ENCODE measurements around the gene APOC1.
"Not testable (repeated sequence)": the region's sequence is repeated elsewhere in the genome, so short reads cannot be mapped to it uniquely, and the experiment has no call there.

The APOC1 gene

DNA sequence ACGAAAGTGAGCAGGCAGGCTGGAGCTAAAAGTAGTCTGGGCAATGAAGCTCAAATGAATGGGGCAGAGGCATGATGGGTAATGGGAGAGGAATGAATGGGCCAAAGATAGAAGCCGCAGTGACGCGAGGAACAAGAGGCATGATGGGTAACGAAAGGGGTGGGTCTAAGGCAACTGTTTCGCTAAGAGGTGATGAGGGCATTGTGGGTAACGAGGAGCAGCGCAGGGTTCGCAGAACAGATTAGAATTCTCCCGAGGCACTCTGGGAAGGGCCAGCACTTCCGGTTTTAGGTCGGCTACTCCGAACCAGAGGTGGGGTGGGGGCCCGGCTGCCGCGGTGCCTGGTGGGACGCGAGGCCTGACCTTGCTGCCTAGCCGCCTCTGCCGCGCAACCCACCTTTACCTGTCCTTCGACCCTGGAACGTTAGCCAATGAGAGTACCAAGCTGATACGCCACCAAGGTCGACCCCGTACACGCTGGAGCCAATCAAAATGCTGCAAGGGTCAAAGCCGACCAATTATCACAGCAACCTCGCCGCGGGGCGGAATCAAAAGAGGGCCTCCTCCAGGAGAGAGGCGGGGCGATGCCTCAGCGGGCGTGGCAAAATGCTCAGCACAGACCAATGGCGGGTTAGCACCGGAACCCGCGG, 23.9 kb upstream of the APOC1 start:
- DNase-seq = peak; percentile 100

DNA sequence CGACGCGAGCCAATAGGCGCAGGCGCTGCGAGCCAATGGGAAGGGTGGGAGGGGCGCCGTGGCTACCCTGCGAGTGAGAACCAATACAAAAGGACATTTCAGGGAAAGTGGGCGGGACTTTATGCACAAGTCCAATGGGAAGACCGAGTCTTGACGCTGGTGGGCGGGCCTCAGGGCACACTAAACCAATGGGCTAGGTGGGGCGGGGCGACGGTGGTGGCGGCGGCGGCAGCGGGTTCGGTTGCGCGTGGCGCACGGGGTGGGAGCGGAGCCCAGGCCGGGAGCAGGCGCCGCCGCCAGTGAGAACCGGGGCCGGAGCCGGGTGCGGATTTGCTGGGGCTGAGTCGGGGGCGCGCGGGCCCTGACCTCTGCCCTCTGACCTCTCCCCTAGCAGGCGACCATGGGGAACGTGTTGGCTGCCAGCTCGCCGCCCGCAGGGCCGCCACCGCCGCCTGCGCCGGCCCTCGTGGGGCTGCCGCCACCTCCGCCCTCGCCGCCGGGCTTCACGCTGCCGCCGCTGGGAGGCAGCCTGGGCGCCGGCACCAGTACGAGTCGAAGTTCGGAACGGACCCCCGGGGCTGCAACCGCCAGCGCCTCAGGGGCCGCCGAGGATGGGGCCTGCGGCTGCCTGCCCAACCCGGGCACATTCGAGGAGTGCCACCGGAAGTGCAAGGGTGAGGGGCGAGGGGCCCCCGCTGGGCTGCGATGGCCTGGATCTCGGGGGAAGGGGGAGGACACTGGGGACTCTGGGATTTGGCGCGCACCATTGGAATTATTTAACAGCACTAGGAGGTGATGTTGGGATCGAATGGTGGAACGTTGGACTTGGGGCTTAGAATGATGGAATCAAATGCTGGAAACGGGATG, 23.2 kb upstream of the APOC1 start, which contains the start of gene TOMM40:
Gene TOMM40 (plus strand): TSS at position 239 of the 867 bp plus-strand sequence. CDS start 162 bp downstream, at position 401.
- no peak for DNase-seq

DNA sequence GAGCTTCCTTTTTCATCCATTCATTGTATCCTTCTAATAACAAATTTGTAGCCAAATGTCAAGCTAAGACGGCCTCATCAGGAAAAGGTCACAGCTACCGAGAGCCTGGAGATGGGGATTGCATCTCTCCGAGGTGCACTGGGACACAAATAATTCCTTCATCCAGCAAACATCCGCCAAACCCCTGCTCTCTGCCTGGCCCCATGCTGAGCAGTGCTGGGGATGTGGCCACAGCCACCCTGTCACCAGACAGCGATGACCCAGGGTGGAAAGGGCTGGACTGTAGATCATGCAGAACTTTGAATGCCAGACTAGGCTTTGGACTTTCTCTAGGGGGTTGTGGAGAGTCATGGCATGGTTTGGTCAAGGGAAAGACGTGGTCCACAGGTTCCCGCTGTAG, 21.5 kb upstream of the APOC1 start:
- DNase-seq = no peak

DNA sequence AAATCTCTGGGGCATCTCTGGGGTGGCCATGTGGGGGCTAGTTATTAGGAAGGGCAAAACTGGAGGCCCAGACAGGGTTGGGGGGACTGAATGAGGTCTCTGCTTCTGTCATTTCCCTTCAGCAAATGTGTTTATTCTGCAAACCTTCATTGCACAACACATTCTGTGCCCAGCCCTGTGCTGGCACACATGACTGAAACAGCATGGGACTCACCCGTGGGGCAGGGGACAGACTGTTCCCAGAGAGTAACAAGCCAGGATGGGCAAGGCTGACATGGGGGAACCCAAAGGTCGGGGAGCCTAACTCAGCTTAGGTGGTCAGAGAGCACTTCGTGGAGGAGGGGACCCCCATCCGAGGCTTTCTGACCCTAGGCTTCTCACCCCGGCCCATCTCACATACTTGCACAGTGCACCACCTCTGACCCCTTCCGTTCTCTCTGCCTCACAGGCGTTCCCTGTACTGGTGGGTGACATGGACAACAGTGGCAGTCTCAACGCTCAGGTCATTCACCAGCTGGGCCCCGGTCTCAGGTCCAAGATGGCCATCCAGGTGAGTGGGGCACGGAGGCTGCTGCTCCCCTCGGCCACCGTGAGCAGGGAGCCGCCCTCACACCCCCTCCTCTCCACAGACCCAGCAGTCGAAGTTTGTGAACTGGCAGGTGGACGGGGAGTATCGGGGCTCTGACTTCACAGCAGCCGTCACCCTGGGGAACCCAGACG, 20.9 kb upstream of the APOC1 start:
- no peak for DNase-seq

DNA sequence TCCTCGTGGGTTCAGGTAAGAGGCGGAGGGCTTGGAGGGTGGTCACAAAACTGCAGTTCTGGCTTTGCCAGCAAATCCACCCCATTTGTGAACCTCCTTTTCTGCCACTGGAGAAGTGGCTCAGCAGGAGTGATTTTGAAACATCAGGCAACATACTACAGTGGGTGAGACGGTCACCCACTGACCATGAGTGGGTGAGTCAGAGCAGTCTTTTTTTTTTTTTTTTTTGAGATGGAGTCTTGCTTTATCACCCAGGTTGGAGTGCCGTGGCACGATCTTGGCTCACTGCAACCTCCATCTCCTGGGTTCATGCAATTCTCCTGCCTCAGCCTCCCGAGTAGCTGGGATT, 20.4 kb upstream of the APOC1 start:
- DNase-seq = no peak

DNA sequence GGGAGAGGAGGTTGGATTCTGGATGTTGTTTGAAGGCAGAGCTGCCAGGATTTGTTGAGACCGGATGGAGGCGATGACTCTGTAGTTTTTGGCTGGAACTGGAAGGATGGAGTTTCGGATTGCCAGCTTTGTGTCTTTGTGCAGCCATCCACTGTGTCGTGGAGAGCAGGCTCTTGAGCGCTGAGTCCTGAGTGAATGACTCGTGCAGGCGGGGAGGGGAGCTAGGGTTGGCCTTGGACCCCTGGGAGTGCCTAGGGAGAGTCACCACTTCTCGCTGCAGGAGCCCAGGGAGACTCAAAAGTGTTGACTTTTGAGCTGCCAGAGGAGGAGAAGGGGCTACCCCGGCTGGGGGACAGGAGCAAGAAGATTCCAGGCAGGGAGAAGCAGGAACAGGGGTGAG, 19.5 kb upstream of the APOC1 start:
- DNase-seq = no peak

DNA sequence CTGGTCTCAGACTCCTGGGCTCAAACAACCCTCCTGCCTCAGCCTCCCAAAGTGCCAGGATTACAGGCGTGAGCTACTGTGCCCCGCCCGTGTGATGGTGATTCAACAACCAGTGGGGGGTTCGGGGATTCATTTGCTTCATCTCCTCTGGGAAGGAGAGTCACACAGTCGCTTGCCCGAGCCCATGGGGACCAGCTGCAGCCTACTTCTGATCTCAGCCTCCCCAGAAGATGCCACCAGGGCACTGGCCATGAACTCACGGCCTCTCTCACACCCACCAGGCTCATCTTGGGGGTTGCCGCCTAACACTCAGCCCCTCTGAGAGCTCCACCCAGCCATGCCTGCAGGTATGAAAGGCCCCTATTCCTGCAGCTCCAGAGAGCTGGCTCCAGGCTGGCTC, 16.6 kb upstream of the APOC1 start:
- DNase-seq = no peak

DNA sequence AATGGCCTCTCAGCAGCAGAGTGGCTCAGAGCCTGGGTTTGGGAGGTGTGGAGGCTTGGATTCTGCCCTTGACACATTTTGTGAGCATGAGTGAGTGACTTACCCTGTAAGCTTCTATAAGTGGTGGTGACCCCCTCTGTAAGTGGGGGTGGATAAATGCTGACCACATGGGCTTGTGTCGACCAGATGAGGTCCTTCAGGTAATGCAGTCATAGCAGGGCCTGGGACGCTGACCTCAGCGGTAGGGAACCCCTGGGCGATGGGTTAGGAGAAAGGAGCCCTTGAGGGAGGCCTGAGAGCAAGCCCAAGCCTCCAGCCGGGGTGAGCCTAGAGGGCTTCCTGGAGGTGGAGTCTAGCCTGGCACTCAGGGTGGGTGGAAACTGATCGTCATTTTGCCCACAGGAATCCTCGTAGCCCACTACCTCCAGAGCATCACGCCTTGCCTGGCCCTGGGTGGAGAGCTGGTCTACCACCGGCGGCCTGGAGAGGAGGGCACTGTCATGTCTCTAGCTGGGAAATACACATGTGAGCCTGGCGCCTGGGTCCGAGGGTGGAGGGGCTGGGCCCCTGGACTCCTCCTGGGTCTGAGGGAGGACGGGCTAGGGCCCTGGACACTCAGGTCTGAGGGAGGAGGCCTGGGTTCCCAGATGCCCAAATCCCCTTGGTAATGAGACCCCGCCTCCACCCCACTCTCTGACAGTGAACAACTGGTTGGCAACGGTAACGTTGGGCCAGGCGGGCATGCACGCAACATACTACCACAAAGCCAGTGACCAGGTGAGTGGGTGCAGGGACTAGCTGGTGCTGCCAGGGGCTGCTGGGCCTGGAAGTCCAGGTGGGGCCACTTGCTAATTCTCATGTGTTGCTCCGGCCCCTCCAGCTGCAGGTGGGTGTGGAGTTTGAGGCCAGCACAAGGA, 13.8 kb upstream of the APOC1 start:
- DNase-seq = no peak

DNA sequence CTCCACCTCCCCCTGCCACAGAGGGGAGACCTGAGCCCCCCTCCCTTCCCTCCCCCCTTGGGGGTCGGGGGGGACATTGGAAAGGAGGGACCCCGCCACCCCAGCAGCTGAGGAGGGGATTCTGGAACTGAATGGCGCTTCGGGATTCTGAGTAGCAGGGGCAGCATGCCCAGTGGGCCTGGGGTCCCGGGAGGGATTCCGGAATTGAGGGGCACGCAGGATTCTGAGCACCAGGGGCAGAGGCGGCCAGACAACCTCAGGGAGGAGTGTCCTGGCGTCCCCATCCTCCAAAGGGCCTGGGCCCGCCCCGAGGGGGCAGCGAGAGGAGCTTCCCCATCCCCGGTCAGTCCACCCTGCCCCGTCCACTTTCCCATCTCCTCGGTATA, 11.2 kb upstream of the APOC1 start:
- no peak for DNase-seq

DNA sequence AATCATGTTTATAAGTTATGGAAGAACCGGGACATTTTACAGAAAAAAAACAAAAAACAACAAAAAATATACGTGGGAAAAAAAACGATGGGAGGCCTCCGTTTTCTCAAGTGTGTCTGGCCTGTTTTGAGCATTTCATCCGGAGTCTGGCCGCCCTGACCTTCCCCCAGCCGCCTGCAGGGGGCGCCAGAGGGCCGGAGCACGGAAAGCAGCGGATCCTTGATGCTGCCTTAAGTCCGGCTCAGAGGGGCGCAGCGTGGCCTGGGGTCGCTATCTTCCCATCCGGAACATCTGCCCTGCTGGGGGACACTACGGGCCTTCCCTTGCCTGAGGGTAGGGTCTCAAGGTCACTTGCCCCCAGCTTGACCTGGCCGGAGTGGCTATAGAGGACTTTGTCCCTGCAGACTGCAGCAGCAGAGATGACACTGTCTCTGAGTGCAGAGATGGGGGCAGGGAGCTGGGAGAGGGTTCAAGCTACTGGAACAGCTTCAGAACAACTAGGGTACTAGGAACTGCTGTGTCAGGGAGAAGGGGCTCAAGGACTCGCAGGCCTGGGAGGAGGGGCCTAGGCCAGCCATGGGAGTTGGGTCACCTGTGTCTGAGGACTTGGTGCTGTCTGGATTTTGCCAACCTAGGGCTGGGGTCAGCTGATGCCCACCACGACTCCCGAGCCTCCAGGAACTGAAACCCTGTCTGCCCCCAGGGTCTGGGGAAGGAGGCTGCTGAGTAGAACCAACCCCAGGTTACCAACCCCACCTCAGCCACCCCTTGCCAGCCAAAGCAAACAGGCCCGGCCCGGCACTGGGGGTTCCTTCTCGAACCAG, 10.6 kb upstream of the APOC1 start:
- DNase-seq = peak; percentile 72

DNA sequence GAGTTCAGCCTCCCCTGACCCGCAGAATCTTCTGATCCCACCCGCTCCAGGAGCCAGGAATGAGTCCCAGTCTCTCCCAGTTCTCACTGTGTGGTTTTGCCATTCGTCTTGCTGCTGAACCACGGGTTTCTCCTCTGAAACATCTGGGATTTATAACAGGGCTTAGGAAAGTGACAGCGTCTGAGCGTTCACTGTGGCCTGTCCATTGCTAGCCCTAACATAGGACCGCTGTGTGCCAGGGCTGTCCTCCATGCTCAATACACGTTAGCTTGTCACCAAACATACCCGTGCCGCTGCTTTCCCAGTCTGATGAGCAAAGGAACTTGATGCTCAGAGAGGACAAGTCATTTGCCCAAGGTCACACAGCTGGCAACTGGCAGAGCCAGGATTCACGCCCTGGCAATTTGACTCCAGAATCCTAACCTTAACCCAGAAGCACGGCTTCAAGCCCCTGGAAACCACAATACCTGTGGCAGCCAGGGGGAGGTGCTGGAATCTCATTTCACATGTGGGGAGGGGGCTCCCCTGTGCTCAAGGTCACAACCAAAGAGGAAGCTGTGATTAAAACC, 9.9 kb upstream of the APOC1 start:
- DNase-seq = no peak

DNA sequence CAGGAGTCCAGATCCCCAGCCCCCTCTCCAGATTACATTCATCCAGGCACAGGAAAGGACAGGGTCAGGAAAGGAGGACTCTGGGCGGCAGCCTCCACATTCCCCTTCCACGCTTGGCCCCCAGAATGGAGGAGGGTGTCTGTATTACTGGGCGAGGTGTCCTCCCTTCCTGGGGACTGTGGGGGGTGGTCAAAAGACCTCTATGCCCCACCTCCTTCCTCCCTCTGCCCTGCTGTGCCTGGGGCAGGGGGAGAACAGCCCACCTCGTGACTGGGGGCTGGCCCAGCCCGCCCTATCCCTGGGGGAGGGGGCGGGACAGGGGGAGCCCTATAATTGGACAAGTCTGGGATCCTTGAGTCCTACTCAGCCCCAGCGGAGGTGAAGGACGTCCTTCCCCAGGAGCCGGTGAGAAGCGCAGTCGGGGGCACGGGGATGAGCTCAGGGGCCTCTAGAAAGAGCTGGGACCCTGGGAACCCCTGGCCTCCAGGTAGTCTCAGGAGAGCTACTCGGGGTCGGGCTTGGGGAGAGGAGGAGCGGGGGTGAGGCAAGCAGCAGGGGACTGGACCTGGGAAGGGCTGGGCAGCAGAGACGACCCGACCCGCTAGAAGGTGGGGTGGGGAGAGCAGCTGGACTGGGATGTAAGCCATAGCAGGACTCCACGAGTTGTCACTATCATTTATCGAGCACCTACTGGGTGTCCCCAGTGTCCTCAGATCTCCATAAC, 8.8 kb upstream of the APOC1 start, which contains the start of gene APOE:
Gene APOE (plus strand): TSS at position 360 of the 724 bp plus-strand sequence. CDS start 829 bp downstream, outside the sequence.
- no peak for DNase-seq

DNA sequence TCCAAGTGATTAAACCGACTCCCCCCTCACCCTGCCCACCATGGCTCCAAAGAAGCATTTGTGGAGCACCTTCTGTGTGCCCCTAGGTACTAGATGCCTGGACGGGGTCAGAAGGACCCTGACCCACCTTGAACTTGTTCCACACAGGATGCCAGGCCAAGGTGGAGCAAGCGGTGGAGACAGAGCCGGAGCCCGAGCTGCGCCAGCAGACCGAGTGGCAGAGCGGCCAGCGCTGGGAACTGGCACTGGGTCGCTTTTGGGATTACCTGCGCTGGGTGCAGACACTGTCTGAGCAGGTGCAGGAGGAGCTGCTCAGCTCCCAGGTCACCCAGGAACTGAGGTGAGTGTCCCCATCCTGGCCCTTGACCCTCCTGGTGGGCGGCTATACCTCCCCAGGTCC, 6.8 kb upstream of the APOC1 start:
- DNase-seq = no peak

DNA sequence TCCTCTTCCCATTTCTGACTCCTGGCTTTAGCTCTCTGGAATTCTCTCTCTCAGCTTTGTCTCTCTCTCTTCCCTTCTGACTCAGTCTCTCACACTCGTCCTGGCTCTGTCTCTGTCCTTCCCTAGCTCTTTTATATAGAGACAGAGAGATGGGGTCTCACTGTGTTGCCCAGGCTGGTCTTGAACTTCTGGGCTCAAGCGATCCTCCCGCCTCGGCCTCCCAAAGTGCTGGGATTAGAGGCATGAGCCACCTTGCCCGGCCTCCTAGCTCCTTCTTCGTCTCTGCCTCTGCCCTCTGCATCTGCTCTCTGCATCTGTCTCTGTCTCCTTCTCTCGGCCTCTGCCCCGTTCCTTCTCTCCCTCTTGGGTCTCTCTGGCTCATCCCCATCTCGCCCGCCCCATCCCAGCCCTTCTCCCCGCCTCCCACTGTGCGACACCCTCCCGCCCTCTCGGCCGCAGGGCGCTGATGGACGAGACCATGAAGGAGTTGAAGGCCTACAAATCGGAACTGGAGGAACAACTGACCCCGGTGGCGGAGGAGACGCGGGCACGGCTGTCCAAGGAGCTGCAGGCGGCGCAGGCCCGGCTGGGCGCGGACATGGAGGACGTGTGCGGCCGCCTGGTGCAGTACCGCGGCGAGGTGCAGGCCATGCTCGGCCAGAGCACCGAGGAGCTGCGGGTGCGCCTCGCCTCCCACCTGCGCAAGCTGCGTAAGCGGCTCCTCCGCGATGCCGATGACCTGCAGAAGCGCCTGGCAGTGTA, 6.2 kb upstream of the APOC1 start:
- no peak for DNase-seq

DNA sequence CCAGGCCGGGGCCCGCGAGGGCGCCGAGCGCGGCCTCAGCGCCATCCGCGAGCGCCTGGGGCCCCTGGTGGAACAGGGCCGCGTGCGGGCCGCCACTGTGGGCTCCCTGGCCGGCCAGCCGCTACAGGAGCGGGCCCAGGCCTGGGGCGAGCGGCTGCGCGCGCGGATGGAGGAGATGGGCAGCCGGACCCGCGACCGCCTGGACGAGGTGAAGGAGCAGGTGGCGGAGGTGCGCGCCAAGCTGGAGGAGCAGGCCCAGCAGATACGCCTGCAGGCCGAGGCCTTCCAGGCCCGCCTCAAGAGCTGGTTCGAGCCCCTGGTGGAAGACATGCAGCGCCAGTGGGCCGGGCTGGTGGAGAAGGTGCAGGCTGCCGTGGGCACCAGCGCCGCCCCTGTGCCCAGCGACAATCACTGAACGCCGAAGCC, 5.6 kb upstream of the APOC1 start:
- DNase-seq = no peak

DNA sequence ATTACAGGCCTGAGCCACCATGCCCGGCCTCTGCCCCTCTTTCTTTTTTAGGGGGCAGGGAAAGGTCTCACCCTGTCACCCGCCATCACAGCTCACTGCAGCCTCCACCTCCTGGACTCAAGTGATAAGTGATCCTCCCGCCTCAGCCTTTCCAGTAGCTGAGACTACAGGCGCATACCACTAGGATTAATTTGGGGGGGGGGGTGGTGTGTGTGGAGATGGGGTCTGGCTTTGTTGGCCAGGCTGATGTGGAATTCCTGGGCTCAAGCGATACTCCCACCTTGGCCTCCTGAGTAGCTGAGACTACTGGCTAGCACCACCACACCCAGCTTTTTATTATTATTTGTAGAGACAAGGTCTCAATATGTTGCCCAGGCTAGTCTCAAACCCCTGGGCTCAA, 4.6 kb upstream of the APOC1 start:
- DNase-seq = no peak

DNA sequence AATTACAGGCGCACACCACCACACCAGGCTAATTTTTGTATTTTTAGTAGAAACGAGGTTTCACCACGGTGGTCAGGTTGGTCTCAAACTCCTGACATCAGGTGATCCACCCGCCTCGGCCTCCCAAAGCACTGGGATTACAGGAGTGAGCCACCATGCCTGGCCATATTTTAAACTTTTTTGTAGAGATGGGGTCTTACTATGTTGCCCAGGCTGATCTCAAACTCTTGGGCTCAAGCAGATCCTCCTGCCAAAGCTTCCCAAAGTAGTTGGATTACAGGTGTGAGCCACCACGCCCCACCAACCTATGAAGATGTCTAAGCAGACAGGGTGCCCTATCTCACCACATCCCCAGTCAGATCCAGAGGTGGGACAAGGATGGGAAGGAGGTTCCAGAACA, 2.5 kb upstream of the APOC1 start:
- DNase-seq = not testable (repeated sequence)

DNA sequence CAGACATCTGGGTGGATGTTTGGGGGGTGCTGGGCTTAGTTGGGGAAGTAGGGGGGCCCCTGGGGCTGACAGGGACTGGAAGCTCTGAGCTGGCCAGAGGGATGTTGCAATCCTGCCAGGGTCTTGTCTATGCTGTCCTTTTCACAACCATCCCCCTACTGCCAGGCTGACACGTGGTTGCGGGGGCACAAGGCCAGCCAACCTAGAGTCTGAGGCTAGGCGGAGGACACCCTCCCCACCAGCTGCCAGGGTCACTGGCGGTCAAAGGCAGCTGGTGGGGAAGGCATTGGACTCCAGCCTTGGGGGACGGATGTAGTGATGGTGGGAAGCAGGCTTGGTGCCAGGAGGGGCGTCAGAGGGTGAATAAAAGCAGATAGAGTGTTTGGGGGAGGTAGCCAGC, 1.6 kb upstream of the APOC1 start:
- DNase-seq = no peak

DNA sequence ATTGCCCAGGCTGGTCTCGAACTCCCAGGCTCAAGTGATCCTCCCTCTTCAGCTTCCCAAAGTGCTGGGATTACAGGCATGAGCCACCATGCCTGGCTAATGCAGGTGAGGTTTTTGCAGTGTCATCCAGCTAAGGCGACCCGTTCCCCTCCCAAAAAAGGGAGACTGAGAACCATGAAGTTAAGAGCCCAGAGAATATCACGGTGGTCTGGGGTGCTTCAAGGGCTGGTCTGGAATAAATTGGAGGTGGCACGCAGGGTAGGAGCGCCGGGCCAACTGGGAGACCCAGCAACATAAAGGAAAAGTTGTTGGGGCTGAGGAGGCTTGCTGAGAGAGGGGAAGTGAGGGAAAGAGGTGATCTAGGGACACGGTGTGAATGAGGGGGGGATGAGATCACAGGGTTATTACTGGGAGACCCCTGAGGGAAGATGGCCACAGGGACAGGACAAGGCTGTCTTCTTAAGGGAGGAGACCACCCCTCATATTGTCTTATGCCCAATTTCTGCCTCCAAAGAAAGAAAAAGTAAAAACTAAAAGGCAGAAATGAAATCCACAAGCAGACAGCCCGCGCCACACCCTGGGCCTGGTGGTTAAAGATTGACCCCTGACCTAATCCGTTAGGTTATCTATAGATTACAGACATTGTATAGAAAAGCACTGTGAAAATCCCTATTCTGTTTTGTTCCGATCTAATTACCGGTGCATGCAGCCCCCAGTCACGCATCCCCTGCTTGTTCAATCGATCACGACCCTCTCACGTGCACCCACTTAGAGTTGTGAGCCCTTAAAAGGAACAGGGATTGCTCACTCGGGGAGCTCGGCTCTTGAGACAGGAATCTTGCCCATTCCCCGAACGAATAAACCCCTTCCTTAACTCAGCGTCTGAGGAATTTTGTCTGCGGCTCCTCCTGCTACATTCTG, 636 bp upstream of the APOC1 start:
- not testable (repeated sequence) for DNase-seq

Measured in CD4-positive, alpha-beta T cell treated with Interleukin-17A for 1 hour (primary cell).